ENCODE results near the gene RASAL2. TPM values are rescaled to one million over a fixed set of nuclear protein-coding genes. Genes with fewer than 3 reads are reported as not detected.

RASAL2 gene
- total RNA-seq, 1 donor from 2014 or later, result 57.5 TPM

DNA sequence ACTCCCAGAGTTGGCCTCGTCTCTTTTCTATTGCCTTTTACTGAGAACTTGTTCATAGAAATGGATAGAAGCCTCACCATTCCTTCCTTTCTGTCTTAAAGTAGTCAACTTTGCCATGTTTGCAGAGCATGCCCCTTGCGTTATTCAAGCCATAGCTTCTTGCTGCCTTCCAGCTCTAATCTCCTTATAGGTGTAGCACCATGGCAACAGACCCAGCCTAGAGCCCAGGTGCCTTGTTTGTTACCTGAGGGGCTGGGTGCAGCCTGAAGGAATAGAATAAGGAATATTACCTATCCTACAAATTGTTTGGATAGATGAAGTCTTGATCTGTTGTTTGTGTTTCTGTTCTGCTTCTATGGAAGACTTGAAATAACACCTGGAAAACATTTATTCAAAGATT, 343.0 kb downstream of the RASAL2 start:
- no peak overlapping the region for H3K27ac ChIP-seq
- no peaks in the 10 kb centered on the region for H3K9me3 ChIP-seq
- H3K36me3 ChIP-seq, result peaks cover 4 to 5% of the 10 kb centered on the region in 2 donors
- no peak for DNase-seq (ENCODE audit: low spot score in 2 of 2)
- no peaks in the 10 kb centered on the region for H3K27me3 ChIP-seq
- no peak overlapping the region for H3K4me3 ChIP-seq
- H3K4me1 ChIP-seq, result no peaks in the 10 kb centered on the region
- TF ChIP-seq, protein P1, sequence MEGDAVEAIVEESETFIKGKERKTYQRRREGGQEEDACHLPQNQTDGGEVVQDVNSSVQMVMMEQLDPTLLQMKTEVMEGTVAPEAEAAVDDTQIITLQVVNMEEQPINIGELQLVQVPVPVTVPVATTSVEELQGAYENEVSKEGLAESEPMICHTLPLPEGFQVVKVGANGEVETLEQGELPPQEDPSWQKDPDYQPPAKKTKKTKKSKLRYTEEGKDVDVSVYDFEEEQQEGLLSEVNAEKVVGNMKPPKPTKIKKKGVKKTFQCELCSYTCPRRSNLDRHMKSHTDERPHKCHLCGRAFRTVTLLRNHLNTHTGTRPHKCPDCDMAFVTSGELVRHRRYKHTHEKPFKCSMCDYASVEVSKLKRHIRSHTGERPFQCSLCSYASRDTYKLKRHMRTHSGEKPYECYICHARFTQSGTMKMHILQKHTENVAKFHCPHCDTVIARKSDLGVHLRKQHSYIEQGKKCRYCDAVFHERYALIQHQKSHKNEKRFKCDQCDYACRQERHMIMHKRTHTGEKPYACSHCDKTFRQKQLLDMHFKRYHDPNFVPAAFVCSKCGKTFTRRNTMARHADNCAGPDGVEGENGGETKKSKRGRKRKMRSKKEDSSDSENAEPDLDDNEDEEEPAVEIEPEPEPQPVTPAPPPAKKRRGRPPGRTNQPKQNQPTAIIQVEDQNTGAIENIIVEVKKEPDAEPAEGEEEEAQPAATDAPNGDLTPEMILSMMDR (IDR thresholded peaks at IDR 0.05), result no peak
- intact Hi-C loops (cut with DNase I), result no loop called here

DNA sequence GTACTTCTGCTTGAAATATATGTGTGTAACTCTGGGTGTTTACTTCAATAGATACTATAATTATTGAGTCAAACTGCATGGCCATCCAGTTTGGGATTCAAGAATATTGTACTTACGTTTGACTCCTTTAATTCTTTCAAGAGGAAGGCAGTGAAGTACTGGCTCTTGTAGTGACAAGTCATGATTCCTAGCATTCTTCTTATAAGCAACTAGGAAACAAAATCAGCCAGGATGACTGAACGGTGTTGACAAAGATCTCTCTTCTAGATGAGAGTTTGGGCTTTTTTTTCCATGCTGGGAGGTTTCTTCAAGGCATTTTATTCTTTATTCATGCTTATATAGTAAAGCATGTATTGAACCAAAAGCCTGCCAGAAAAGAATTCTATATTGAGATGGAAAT, 344.5 kb downstream of the RASAL2 start:
- TF ChIP-seq, protein P1 (IDR thresholded peaks at IDR 0.05), result no peak
- no peak overlapping the region for H3K4me3 ChIP-seq
- peaks cover 14 to 17% of the 10 kb centered on the region in 2 donors for H3K36me3 ChIP-seq
- H3K27ac ChIP-seq, result no peak overlapping the region
- no peaks in the 10 kb centered on the region for H3K27me3 ChIP-seq
- H3K4me1 ChIP-seq, result no peaks in the 10 kb centered on the region
- H3K9me3 ChIP-seq, result no peaks in the 10 kb centered on the region
- no peak for DNase-seq (ENCODE audit: low spot score in 2 of 2)
- intact Hi-C loops (cut with DNase I), result no loop called here

DNA sequence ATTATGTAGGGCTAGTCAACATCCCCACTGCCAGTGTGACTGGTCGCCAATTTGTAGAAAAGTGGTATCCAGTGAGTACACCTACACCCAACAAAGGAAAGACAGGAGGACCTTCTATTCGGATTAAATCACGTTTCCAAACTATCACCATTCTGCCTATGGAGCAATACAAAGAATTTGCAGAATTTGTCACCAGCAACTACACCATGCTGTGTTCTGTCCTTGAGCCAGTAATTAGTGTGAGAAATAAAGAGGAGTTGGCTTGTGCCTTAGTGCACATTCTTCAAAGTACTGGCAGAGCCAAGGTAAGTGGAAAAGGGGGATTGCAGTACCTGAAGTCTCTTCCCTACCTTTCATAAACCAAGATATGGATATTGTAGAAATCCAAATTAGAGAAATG, 349.0 kb downstream of the RASAL2 start:
- TF ChIP-seq, protein P1 (IDR thresholded peaks at IDR 0.05), result no peak
- Histone ChIP-seq H3K4me1 (no peaks in the 10 kb centered on the region), H3K27ac (no peak overlapping the region), H3K9me3 (no peaks in the 10 kb centered on the region), H3K36me3 (peaks cover 14 to 17% of the 10 kb centered on the region in 2 donors), H3K4me3 (no peak overlapping the region), H3K27me3 (no peaks in the 10 kb centered on the region)
- no peak for DNase-seq (ENCODE audit: low spot score in 2 of 2)
- intact Hi-C loops (cut with DNase I), result loop anchor here (10.0 kb wide), 1 partner anchor 138 kb away; no protein-coding TSS in a partner anchor

DNA sequence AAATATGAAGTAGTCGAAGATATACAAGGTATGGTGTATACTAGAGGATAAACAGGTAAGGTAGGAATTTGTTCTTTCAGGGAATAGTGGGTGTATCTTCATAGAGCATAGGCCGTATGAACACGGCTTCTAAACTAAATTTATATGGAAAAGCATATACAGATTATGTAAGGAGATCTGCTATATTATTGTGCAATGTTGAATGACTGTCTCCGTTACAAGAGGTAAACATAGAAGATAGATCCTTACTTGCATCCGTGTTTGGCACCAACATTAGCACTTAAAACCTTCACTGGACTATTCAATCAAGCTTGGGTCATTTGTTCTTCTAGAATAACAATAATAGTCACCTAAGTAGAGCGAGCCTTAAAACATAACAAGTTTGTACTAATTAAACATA, 357.0 kb downstream of the RASAL2 start:
- Histone ChIP-seq H3K27me3 (no peaks in the 10 kb centered on the region), H3K36me3 (peaks cover 3 to 17% of the 10 kb centered on the region in 2 donors), H3K9me3 (no peaks in the 10 kb centered on the region), H3K27ac (no peak overlapping the region), H3K4me3 (no peak overlapping the region), H3K4me1 (no peaks in the 10 kb centered on the region)
- intact Hi-C loops (cut with DNase I), result no loop called here
- DNase-seq (ENCODE audit: low spot score in 2 of 2), result no peak
- TF ChIP-seq, protein P1 (IDR thresholded peaks at IDR 0.05), result no peak

DNA sequence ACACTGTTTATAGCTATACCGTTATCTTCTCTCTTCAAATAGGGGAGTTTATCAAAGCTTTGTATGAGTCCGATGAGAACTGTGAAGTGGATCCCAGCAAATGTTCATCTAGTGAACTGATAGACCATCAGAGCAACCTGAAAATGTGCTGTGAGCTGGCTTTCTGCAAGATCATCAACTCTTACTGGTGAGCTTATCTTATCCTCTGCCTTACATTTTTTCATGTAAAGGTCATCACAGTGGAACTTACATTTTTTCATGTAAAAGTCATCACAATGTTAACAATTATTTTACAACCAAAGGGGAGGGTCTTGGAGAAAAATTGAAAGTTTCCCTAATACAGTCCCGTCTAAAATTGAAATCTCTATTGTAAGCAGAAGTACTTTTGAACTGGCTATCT, 357.6 kb downstream of the RASAL2 start:
- TF ChIP-seq, protein P1 (IDR thresholded peaks at IDR 0.05), result no peak
- no peaks in the 10 kb centered on the region for H3K9me3 ChIP-seq
- peaks cover 6 to 19% of the 10 kb centered on the region in 2 donors for H3K36me3 ChIP-seq
- no peak overlapping the region for H3K27ac ChIP-seq
- no peak for DNase-seq (ENCODE audit: low spot score in 2 of 2)
- no peak overlapping the region for H3K4me3 ChIP-seq
- no peaks in the 10 kb centered on the region for H3K27me3 ChIP-seq
- intact Hi-C loops (cut with DNase I), result no loop called here
- H3K4me1 ChIP-seq, result no peaks in the 10 kb centered on the region

DNA sequence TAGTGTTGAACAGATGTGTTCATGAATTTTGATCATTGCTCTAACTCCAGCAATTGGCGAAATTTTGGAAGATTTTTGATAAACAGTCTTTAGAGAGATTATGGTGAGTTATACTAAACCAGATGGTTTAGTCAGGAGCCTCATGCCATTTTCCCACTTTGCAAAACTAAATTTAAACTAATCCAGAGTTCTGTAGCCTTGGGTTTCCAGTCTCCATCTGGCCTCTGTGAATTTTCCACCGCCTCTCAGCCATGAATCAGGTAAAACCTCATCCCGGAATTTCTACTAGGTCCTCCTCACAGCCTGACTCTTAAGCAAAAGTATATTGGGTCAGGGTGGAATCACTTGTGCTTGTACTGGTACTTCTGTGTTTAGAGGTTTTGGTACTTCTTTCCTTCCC, 358.1 kb downstream of the RASAL2 start:
- Histone ChIP-seq H3K36me3 (peaks cover 6 to 23% of the 10 kb centered on the region in 2 donors), H3K9me3 (no peaks in the 10 kb centered on the region), H3K27me3 (no peaks in the 10 kb centered on the region), H3K27ac (no peak overlapping the region), H3K4me1 (no peaks in the 10 kb centered on the region), H3K4me3 (no peak overlapping the region)
- intact Hi-C loops (cut with DNase I), result no loop called here
- TF ChIP-seq, protein P1 (IDR thresholded peaks at IDR 0.05), result no peak
- no peak for DNase-seq (ENCODE audit: low spot score in 2 of 2)

Measured in ascending aorta (tissue), 2 donors.